H1 (cell line): Measurements from ENCODE around the gene DMXL1. TPM values are rescaled to one million over a fixed set of nuclear protein-coding genes. Genes with fewer than 3 reads are reported as not detected.

ENCODE experiments used
- CTCF ChIA-PET: fragments of 300-600 bp; sonication (Branson Sonifier 250); formaldehyde crosslinking; loops from one replicate; lab custom pipeline; 2021; ENCODE audit not compliant: partially characterized antibody; lab: Charles Lee
- POLR2A ChIA-PET: fragments of 300-600 bp; sonication (Branson Sonifier 250); formaldehyde crosslinking; loops from one replicate; lab custom pipeline; 2021; ENCODE audit warnings: inconsistent platforms; ENCODE audit not compliant: partially characterized antibody; lab: Charles Lee
- DNase-seq, 2 experiments: peaks; one replicate each; pipeline versions ENCODE4 v3.0.0 to v3.0.0-alpha.2; 2010 to 2022; ENCODE audit warnings: low spot score in 2 of 2, low read depth in 1 of 2, mixed read lengths in 1 of 2
- FAIRE-seq: peaks from 2 replicates; lab custom pipeline; 2011; peaks lifted over from hg19 to GRCh38; lab: Jason Lieb, UNC
- H2AFZ ChIP-seq: 2 replicates; pipeline ENCODE4 v1.8.1; 2012; ENCODE audit warnings: low read length, inconsistent platforms
- H2AK5ac ChIP-seq: 2 replicates; pipeline ENCODE4 v1.6.1; 2013; ENCODE audit warnings: low read depth, low read length
- H2BK120ac ChIP-seq: replicated peaks from 2 replicates; pipeline ENCODE3; 2013; ENCODE audit warnings: low read depth, low read length, inconsistent platforms
- H2BK12ac ChIP-seq: 2 replicates; pipeline ENCODE4 v1.6.1; 2013; ENCODE audit warnings: low read depth, low read length
- H2BK15ac ChIP-seq: 2 replicates; pipeline ENCODE4 v1.6.1; 2013; ENCODE audit warnings: low read length
- H2BK20ac ChIP-seq: 2 replicates; pipeline ENCODE4 v1.6.1; 2013; ENCODE audit warnings: low read length
- H2BK5ac ChIP-seq: 2 replicates; pipeline ENCODE4 v1.6.1; 2013; ENCODE audit warnings: low read depth, low read length
- H3K14ac ChIP-seq: 2 replicates; pipeline ENCODE4 v1.6.1; 2013; ENCODE audit warnings: inconsistent platforms; ENCODE audit not compliant: insufficient read length
- H3K18ac ChIP-seq: 2 replicates; pipeline ENCODE4 v1.6.1; 2013; ENCODE audit warnings: low read length; ENCODE audit errors: extremely low read depth
- H3K23ac ChIP-seq: 2 replicates; pipeline ENCODE4 v1.6.1; 2013; ENCODE audit warnings: inconsistent platforms; ENCODE audit not compliant: insufficient read length
- H3K23me2 ChIP-seq: 2 replicates; pipeline ENCODE4 v1.6.1; 2013; ENCODE audit warnings: low read depth, low read length
- H3K27ac ChIP-seq: 2 replicates; pipeline ENCODE4 v1.6.1; 2011; ENCODE audit warnings: low read depth, low read length, inconsistent platforms
- H3K27me3 ChIP-seq, 4 experiments: replicated peaks in 1 of 4; 1 replicate in 1 of 4; 2 replicates in 3 of 4; pipeline versions ENCODE4 v1.6.1 to v1.8.1; 2011 to 2013; ENCODE audit warnings: low read length in 3 of 4, mild to moderate bottlenecking in 3 of 4, inconsistent platforms in 2 of 4, mixed read lengths in 2 of 4, moderate library complexity in 1 of 4; ENCODE audit not compliant: control insufficient read depth in 3 of 4, insufficient read depth in 3 of 4; ENCODE audit errors: extremely low read depth in 1 of 4
- H3K36me3 ChIP-seq, 4 experiments: 2 replicates each; pipeline versions ENCODE4 v1.6.1 to v1.8.1; 2011 to 2013; ENCODE audit warnings: mild to moderate bottlenecking in 4 of 4, low read length in 3 of 4, moderate library complexity in 2 of 4, control low read depth in 1 of 4, inconsistent platforms in 1 of 4; ENCODE audit not compliant: insufficient read depth in 4 of 4, control insufficient read depth in 2 of 4
- H3K4ac ChIP-seq: replicated peaks from 2 replicates; pipeline ENCODE3; 2013; ENCODE audit warnings: low read length, low read depth, mixed read lengths, inconsistent platforms; ENCODE audit not compliant: insufficient read length
- H3K4me1 ChIP-seq, 4 experiments: replicated peaks in 1 of 4; 1 replicate in 1 of 4; 2 replicates in 3 of 4; pipeline versions ENCODE4 v1.6.1 to v1.8.1; 2011 to 2013; ENCODE audit warnings: low read length in 3 of 4, inconsistent platforms in 2 of 4, mixed read lengths in 1 of 4; ENCODE audit not compliant: insufficient read depth in 4 of 4, control insufficient read depth in 3 of 4
- H3K4me2 ChIP-seq, 2 experiments: 2 replicates each; pipeline versions ENCODE4 v1.6.1 to v1.8.1; 2011 to 2013; ENCODE audit warnings: low read depth in 2 of 2, low read length in 2 of 2, control low read depth in 1 of 2, inconsistent platforms in 1 of 2, mild to moderate bottlenecking in 1 of 2; ENCODE audit not compliant: insufficient read depth in 1 of 2
- H3K4me3 ChIP-seq, 4 experiments: fragments of 200-600, 300-600 bp in 1 of 4; sonication (generic), shearing (Covaris generic), sonication (Bioruptor Twin) in 1 of 4; 2 replicates each; pipeline versions ENCODE4 v1.5.1 to v1.8.1; 2011 to 2016; ENCODE audit warnings: low read length in 4 of 4, low read depth in 3 of 4, control low read depth in 2 of 4, inconsistent platforms in 2 of 4, mild to moderate bottlenecking in 2 of 4, mixed read lengths in 1 of 4, moderate library complexity in 1 of 4; ENCODE audit not compliant: insufficient read depth in 2 of 4; ENCODE audit errors: extremely low read depth in 1 of 4
- H3K56ac ChIP-seq: replicated peaks from 2 replicates; pipeline ENCODE3; 2013; ENCODE audit warnings: low read depth, mild to moderate bottlenecking, mixed read lengths, low read length, inconsistent platforms; ENCODE audit not compliant: insufficient read length
- H3K79me1 ChIP-seq: 2 replicates; pipeline ENCODE4 v1.6.1; 2013; ENCODE audit warnings: low read depth, low read length, control low read depth
- H3K79me2 ChIP-seq, 2 experiments: 2 replicates each; pipeline versions ENCODE4 v1.6.1 to v1.8.1; 2012 to 2013; ENCODE audit warnings: low read length in 2 of 2, mild to moderate bottlenecking in 2 of 2, inconsistent platforms in 1 of 2; ENCODE audit not compliant: insufficient read depth in 2 of 2, control insufficient read depth in 1 of 2
- H3K9ac ChIP-seq, 4 experiments: replicated peaks in 1 of 4; 1 replicate in 1 of 4; 2 replicates in 3 of 4; pipeline versions ENCODE4 v1.6.1 to v1.8.1; 2011 to 2013; ENCODE audit warnings: low read depth in 3 of 4, low read length in 3 of 4, control low read depth in 2 of 4, mild to moderate bottlenecking in 2 of 4, moderate library complexity in 2 of 4, inconsistent platforms in 1 of 4; ENCODE audit errors: extremely low read depth in 1 of 4
- H3K9me3 ChIP-seq, 2 experiments: 2 replicates each; pipeline versions ENCODE4 v1.6.1 to v1.8.1; 2012 to 2013; ENCODE audit warnings: mild to moderate bottlenecking in 2 of 2, moderate library complexity in 2 of 2, control low read depth in 1 of 2, inconsistent platforms in 1 of 2, low read depth in 1 of 2, low read length in 1 of 2, mixed read lengths in 1 of 2; ENCODE audit not compliant: insufficient read depth in 2 of 2
- H4K20me1 ChIP-seq, 2 experiments: replicated peaks in 1 of 2; 2 replicates each; pipeline versions ENCODE3 to v1.8.1; 2011 to 2013; ENCODE audit warnings: inconsistent platforms in 2 of 2, low read length in 2 of 2, mild to moderate bottlenecking in 1 of 2; ENCODE audit not compliant: insufficient read depth in 2 of 2, control insufficient read depth in 1 of 2
- H4K5ac ChIP-seq: 2 replicates; pipeline ENCODE4 v1.6.1; 2013; ENCODE audit warnings: low read length, low read depth, mixed read lengths, inconsistent platforms; ENCODE audit not compliant: insufficient read length
- H4K8ac ChIP-seq: 2 replicates; pipeline ENCODE4 v1.8.0; 2013; ENCODE audit warnings: mild to moderate bottlenecking, moderate library complexity, low read length, inconsistent platforms; ENCODE audit not compliant: insufficient read depth; ENCODE audit errors: extremely low read depth
- H4K91ac ChIP-seq: replicated peaks from 2 replicates; pipeline ENCODE3; 2013; ENCODE audit warnings: low read length, mixed read lengths, inconsistent platforms; ENCODE audit not compliant: insufficient read length
- ASH2L ChIP-seq: fragments of 200-600, 300-600 bp; sonication (generic); IDR thresholded peaks from one replicate; pipeline ENCODE4 v1.7.1; 2017; ENCODE audit warnings: low read length
- CHD2 ChIP-seq: IDR thresholded peaks from 2 replicates; pipeline ENCODE4 v1.6.1; 2012; ENCODE audit warnings: low read length, improper control_type of control experiment
- CREB1 ChIP-seq: IDR thresholded peaks from 2 replicates; pipeline ENCODE4 v1.6.1; 2012; ENCODE audit warnings: inconsistent platforms
- GABPA ChIP-seq: IDR thresholded peaks from 2 replicates; pipeline ENCODE4 v1.6.1; 2011; ENCODE audit warnings: mild to moderate bottlenecking, low read length, moderate library complexity, borderline replicate concordance; ENCODE audit not compliant: insufficient read depth
- POU5F1 ChIP-seq: IDR thresholded peaks from 2 replicates; pipeline ENCODE4 v1.6.1; 2011; ENCODE audit warnings: low read depth, mild to moderate bottlenecking, low read length, moderate library complexity
- SP1 ChIP-seq: IDR thresholded peaks from 2 replicates; pipeline ENCODE4 v1.6.1; 2011; ENCODE audit warnings: low read depth, low read length
- SP2 ChIP-seq: IDR thresholded peaks from 2 replicates; pipeline ENCODE4 v1.6.1; 2012; ENCODE audit warnings: mild to moderate bottlenecking, low read length, inconsistent platforms
- TAF7 ChIP-seq: optimal IDR thresholded peaks from 2 replicates; pipeline ENCODE3; 2011; ENCODE audit warnings: low read depth, mild to moderate bottlenecking, inconsistent platforms, low read length, moderate library complexity, borderline replicate concordance
- WGBS, 2 experiments: shearing (Covaris generic) in 1 of 2; methylation state at CpG; one replicate each; pipeline versions ENCODE4 v1.1.6 to v1.1.7; 2013 to 2015; ENCODE audit warnings: low lambda C conversion rate in 2 of 2, mixed read lengths in 2 of 2, inconsistent platforms in 1 of 2, low coverage in 1 of 2, missing lambda C conversion rate in 1 of 2; ENCODE audit not compliant: insufficient replicate concordance in 2 of 2, insufficient coverage in 1 of 2, insufficient read length in 1 of 2; ENCODE audit errors: extremely low coverage in 1 of 2, missing lambda C conversion rate in 1 of 2; 5-methylcytosine and 5-hydroxymethylcytosine counted together
- polyA plus RNA-seq, 7 experiments: library from polyadenylated mRNA; depleted of rRNA in 3 of 7; stranded (reverse) in 5 of 7; unstranded in 2 of 7; fragments of >200 nt in 5 of 7; fragments of 200-250 nt in 2 of 7; gene quantifications; 1 replicate in 5 of 7; 2 replicates in 1 of 7; 4 replicates in 1 of 7; pipeline versions ENCODE4 v1.2.1 to v1.2.3, GENCODE V29; 2011 to 2013; ENCODE audit warnings: missing spikeins in 2 of 7, mixed read lengths in 2 of 7
- total RNA-seq: library from RNA; stranded (reverse); fragmentation: NEBNext Ultra II Directional; extraction: Animal tissue kit (Norgen Biotek cat#: 25700); gene quantifications from 2 replicates; pipeline ENCODE4 v1.2.1, GENCODE V29; 2021
- TF ChIP-seq, protein P1 (sequence below): IDR thresholded peaks from 2 replicates; pipeline ENCODE4 v1.6.1; 2012; ENCODE audit warnings: low read length, inconsistent platforms

The DMXL1 gene
- total and polyA plus RNA-seq, 2 of the 8 experiments (the other 6 are each of a cell fraction or from before 2014, with no cell fraction given) = 10.1 to 43.9 TPM

- Histone ChIP-seq H3K56ac (no peak overlapping the region), H3K23me2 (no peaks in the 10 kb centered on the region), H3K27me3 (no peaks in the 10 kb centered on the region), H3K23ac (no peak overlapping the region), H2AK5ac (no peak overlapping the region), H2BK15ac (no peak overlapping the region), H3K9ac (no peak overlapping the region), H3K9me3 (no peaks in the 10 kb centered on the region), H3K14ac (no peak overlapping the region), H4K91ac (no peak overlapping the region), H4K8ac (no peak overlapping the region), H3K4ac (no peak overlapping the region), H3K79me1 (no peaks in the 10 kb centered on the region), H2BK5ac (no peak overlapping the region), H3K79me2 (no peaks in the 10 kb centered on the region), H2BK12ac (no peak overlapping the region), H3K36me3 (no peaks in the 10 kb centered on the region), H4K5ac (no peak overlapping the region), H3K4me1 (peaks cover 0 to 5% (median 3%) of the 10 kb centered on the region in 4 experiments; a peak in 3 of 7 replicates), H4K20me1 (no peaks in the 10 kb centered on the region), H2BK20ac (no peak overlapping the region), H3K18ac (no peak overlapping the region), H2AFZ (no peak overlapping the region), H2BK120ac (no peak overlapping the region), H3K27ac (no peak overlapping the region), H3K4me2 (no peak overlapping the region), H3K4me3 (no peak overlapping the region)
- 92% methylated on average over 16 of the region's 16 CpGs; no CpG with 5 or more reads in 1 of the 2 experiments for WGBS, 2 experiments
- ChIA-PET POLR2A (no interaction called here), CTCF (no interaction called here)
- TF ChIP-seq CREB1 = no peak
- no peak for TF ChIP-seq SP1
- TF ChIP-seq ASH2L = no peak
- TF ChIP-seq SP2 = no peak
- no peak for TF ChIP-seq POU5F1
- no peak for TF ChIP-seq CHD2
- TF ChIP-seq, protein P1, sequence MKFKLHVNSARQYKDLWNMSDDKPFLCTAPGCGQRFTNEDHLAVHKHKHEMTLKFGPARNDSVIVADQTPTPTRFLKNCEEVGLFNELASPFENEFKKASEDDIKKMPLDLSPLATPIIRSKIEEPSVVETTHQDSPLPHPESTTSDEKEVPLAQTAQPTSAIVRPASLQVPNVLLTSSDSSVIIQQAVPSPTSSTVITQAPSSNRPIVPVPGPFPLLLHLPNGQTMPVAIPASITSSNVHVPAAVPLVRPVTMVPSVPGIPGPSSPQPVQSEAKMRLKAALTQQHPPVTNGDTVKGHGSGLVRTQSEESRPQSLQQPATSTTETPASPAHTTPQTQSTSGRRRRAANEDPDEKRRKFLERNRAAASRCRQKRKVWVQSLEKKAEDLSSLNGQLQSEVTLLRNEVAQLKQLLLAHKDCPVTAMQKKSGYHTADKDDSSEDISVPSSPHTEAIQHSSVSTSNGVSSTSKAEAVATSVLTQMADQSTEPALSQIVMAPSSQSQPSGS = no peak
- no peak for TF ChIP-seq TAF7
- no peak for TF ChIP-seq GABPA
- FAIRE-seq = no peak
- no peak for DNase-seq
Observed at GRCh38 chr5:119037496-119038215, 33.2 kb upstream of the DMXL1 start.
